GM12892 (cell line): ENCODE results near the gene CCNE1. TPM values are rescaled to one million over a fixed set of nuclear protein-coding genes. Genes with fewer than 3 reads are reported as not detected.

Experiments used
- DNase-seq: peaks from one replicate; pipeline ENCODE4 v3.0.0; 2011; ENCODE audit not compliant: insufficient read length
- FAIRE-seq: peaks from 2 replicates; lab custom pipeline; 2011; peaks lifted over from hg19 to GRCh38; lab: Jason Lieb, UNC
- POLR2A ChIP-seq: IDR thresholded peaks from 2 replicates; pipeline ENCODE4 v1.6.1; 2011; ENCODE audit warnings: low read depth, low read length, control low read depth
- POLR2AphosphoS5 ChIP-seq: IDR thresholded peaks from 2 replicates; pipeline ENCODE4 v1.6.1; 2011; ENCODE audit warnings: low read depth, low read length, control low read depth
- TAF1 ChIP-seq: IDR thresholded peaks from 2 replicates; pipeline ENCODE4 v1.6.1; 2011; ENCODE audit warnings: low read depth, mild to moderate bottlenecking, control low read depth, low read length, borderline replicate concordance
- polyA plus RNA-seq: library from polyadenylated mRNA; unstranded; fragments of >200 nt; gene quantifications from one replicate; pipeline ENCODE4 v1.2.1, GENCODE V29; 2012; ENCODE audit warnings: missing spikeins, inconsistent platforms; ENCODE audit not compliant: missing spikeins

Gene CCNE1
- polyA plus RNA-seq = 20.3 TPM

DNA sequence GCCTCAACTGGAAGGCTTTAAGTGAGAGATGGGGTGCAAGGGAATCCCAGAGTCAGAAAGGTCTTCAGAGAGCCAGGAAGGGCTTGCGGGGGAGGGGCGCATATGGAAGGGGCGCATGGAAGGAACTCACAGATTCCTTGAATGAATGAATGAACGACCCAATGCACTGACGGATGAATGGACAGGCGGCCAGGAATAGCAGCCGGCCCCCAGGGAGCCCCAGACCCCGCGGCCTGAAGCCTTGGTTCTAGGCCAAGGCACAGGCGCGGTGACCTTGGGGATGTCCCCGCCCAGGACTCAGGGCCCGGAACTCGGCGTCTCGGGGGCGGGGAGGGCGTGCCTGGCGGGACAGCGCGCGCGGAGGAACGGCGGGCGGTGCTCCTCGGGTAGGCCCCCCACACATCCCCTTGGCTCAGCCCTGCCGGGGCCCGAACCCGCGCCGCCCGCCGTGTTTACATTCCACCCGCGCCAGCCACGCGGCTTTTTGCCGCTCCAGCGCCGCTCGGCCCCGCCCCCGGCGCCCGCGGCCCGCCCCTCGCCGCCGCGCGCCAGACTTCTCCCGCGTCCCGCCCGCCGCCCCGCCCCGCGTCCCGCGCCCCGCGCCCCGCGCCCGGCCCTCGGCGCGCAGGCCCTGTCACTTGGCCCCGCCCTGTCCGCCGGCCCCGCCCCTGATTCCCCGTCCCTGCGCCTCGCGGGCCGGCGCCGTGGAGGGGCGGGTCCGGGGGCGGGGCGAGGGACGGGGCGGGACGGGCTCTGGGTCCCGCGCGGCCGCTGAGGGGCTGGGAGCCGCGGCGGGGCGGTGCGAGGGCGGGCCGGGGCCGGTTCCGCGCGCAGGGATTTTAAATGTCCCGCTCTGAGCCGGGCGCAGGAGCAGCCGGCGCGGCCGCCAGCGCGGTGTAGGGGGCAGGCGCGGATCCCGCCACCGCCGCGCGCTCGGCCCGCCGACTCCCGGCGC is at the start of gene CCNE1:
CCNE1 (plus strand) TSS at position 867 of the 955 bp plus-strand sequence. CDS start 565 bp downstream, outside the sequence.
- TF ChIP-seq POLR2A (peak; percentile 67; the same call in 1 of the 2 replicates), TAF1 (no peak; the same call in 1 of the 2 replicates), POLR2AphosphoS5 (peak; percentile 60; the same call in 1 of the 2 replicates)
- FAIRE-seq = peak; percentile 93

DNA sequence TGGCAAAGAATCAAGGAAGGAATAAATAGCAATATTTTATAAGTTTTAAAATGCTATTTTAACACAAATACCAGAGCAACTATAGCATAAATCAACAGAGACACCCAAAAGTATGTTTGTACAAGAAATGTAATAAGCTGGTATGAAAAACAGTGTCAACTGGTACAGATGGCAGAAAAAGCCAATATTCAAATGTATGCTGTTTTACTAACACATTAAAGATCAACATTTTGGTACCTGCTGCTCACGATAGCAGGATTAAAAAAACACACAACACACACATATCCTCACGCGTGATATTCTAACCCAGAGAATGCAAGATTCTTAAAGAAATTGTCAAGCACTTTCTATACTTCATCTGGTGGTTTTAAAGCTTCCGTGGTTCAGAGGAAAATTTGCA is 48.6 kb upstream of the CCNE1 start:
- TF ChIP-seq TAF1 = no peak
- no peak for TF ChIP-seq POLR2AphosphoS5
- TF ChIP-seq POLR2A = no peak
- no peak for FAIRE-seq
- no peak for DNase-seq

More for the DNA sequence above, at the start of gene CCNE1:
- peak; percentile 87 for DNase-seq

DNA sequence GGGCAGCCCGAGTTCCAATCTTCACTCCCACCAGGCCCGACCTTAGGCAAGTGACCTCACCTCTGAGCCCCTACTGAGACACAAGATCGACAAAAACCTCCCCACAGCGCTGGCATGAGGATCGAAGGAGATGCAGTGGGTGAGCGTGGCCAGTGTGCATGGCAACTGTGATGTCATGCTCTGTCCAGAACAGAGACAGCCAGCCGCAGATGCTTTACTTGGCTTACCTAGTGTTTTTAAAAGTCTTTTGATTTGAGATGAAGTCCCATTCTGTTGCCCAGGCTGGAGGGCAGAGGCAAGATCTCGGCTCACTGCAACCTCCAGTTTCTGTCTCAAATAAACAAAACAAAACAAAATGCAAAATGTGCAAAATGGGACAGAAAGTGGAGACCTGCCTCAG is 47.4 kb upstream of the CCNE1 start:
- TF ChIP-seq TAF1 = no peak
- no peak for TF ChIP-seq POLR2A
- no peak for TF ChIP-seq POLR2AphosphoS5
- FAIRE-seq = no peak
- DNase-seq = no peak

DNA sequence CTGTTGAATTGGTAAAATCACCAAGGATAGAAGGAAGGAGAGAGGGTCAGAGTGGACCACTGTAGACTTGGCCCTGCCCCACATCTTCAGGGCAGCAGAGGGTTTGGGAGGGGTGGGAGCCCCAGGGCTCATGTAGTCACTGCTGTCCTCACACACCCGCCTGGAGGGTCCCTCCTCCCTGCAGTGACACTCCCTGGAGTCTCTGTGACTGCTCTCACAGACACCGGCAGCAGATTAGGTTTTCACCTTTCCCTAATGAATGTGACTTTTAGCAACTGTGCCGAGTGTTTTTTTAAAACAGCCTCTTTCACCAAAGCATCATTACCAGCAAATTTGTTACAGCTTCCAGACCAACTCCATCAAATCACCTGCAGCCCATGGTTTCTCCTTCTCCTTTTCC is 45.7 kb upstream of the CCNE1 start:
- FAIRE-seq (no peak), DNase-seq (no peak)
- TF ChIP-seq POLR2AphosphoS5 (no peak), TAF1 (no peak)

DNA sequence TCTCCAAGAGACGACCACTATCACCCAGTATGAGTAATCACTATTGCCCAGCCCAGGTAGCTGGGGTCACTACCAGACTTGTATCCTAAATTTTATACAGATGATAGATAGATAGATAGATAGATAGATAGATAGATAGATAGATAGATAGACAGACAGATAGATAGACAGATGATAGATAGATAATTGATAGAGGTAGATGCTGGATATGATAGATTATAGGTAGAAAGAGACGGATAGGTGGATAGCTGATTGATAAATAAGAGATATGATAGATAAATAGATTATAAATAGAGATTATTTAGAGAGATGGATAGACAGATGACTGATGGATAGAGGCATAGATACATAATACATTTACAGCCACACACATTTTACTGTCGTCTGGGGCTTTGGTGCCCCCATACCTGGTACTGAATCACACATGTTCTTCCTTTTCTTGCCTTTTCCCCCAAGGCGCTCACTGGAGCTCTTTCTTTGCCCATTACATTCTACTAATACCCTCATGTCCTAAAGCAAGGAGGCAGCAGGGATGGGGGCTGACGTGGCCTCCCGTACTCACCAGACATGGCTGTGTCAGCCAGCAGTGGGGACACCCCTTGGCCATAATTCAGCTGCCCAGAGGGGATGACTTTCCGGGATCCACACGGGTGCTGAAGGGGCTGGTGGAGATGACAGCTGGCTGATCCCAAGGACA is 44.6 kb upstream of the CCNE1 start:
- no peak for DNase-seq
- FAIRE-seq = no peak
- TF ChIP-seq POLR2A = no peak

DNA sequence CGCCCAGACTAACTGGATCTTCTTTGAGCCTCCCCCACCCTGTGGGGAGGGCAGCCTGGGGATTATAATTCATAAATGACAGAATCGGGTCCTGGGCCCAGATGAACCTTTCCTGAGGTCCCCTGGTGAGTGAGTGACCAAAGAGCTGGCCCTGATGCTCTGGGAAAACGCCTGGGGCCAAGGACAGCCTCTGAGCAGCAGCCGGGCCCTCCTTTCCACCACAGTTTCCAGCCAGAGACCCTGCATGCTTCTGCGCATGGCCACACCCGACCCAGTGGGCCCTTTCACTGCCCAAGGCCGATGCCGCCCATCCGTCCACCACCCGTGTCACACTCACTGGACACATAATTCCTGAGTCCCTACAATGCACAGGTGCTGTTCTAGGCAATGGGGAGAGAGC is 43.6 kb upstream of the CCNE1 start:
- TF ChIP-seq POLR2A (no peak), POLR2AphosphoS5 (no peak), TAF1 (no peak)
- DNase-seq = no peak
- FAIRE-seq = no peak

DNA sequence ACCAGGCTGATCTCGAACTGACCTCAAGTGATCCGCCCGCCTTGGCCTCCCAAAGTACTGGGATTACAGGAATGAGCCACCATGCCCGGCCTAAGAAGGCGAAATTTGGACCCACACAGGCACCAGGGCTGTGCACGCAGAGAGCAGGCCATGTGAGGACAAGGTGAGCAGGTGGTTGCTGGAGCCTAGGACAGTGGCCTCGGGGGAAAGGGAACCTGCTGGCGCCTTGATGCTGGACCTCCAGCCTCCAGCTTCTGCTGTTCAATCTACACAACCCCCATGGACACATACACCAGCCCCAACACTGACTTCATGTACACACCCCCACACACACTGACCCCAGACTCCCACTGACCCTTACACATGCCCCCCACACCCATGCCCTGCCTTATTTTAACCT is 41.8 kb upstream of the CCNE1 start:
- no peak for DNase-seq
- TF ChIP-seq POLR2A (no peak), POLR2AphosphoS5 (no peak), TAF1 (no peak)

DNA sequence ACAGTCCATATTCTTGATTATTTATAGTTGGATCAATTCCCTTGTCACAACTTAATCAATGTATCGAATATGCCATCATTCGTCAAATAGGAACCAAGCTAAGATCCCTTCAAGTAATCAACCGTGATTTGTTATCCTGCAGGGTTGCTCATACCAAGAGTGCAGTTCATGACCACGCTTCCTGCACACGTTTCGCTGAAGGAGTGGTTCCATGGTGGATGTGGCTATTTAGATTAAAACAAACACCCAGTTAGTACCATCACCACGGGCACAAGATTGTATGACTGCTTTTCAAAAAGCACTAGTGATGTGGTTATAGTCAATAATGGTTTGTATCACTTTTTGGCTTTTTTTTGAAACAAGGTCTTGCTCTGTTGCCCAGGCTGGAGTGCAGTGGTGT is 41.1 kb upstream of the CCNE1 start:
- TF ChIP-seq POLR2A (no peak), POLR2AphosphoS5 (no peak), TAF1 (no peak)
- no peak for DNase-seq
- FAIRE-seq = no peak

More for the DNA sequence above, 41.8 kb upstream of the CCNE1 start:
- no peak for FAIRE-seq

DNA sequence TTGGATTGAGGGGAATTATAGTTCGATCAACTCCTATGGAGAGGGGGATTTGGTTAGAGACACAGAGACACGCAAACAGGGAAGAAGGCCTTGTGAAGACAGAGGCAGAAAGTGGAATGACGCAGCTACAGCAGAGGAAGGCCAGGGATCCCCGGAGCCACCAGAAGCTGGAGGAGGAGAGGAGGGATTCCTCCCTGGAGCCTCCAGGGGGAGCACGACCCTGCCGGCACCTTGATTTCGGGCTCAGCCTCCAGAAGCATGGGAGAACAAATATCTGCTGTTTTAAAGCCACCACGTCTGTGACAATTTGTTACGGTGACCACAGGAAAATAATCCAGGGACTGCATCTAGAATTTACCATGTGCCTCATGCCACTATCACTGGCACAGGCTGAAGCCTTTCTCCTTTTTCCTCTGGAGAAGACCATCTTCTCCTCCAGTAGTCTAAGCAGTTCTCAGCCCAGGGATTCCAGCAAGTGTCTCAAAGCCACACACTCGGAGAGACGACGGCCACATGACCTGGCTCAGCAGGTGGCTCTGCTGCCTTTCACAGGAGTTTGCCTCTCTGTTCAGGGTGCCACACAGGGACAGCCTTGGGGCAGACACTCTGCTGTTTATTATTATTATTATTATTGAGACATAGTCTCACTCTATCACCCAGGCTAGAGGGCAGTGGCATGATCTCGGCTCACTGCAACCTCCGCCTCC is 39.9 kb upstream of the CCNE1 start:
- peak; percentile 47 for DNase-seq
- TF ChIP-seq TAF1 (no peak), POLR2A (no peak), POLR2AphosphoS5 (no peak)
- no peak for FAIRE-seq

DNA sequence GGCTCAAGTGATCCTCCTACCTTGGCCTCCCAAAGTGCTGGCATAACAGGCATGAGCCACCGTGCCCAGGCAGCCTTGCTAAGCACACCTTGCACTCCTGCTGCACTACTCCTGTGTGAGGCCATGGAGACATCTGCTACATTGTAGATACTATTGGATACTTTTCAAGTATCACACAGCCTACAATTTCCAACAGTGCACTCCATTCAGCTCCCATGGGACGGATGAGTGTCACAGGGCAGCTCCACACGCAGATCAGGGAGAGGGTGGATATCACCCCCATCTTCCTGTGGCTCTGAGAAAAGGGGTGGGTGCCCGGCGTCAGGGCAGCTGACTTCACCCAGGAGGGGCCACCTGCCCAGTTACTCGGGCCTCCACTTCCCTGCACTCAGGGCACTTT is 39.1 kb upstream of the CCNE1 start:
- FAIRE-seq (no peak), DNase-seq (no peak)
- TF ChIP-seq TAF1 (no peak), POLR2A (no peak), POLR2AphosphoS5 (no peak)

DNA sequence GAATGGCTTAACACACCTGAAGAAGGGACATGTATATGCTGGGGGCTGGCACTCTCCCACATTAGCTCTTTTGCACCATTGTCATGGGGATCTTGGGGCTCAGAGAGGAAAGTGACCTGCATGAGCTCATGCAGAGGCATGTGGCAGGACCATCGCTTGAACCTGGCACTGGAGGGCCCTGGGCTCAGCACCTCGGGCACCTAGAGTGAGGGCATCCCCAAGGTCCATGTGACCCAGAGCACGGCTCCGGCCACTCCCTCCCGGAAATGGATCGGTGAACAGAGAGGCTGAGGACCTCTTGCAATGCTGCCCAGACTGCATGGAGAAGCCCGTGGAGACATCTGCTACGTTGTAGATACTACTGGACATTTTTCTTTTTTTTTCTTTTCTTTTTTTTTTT is 38.6 kb upstream of the CCNE1 start:
- TF ChIP-seq TAF1 (no peak), POLR2AphosphoS5 (no peak)
- DNase-seq (no peak), FAIRE-seq (no peak)
